Endothelial cell of umbilical vein (primary cell): Measurements from ENCODE around the gene SIGLEC7. TPM values are rescaled to one million over a fixed set of nuclear protein-coding genes. Genes with fewer than 3 reads are reported as not detected.

Source experiments
- BruUV-seq: library from RNA; stranded (reverse); fragments of 400-500 nt; replicated peaks from 2 replicates; lab custom pipeline; 2021; lab: Mats Ljungman, UMichigan
- CTCF ChIA-PET: fragments of 300-600, 350-600 bp; sonication (Branson Sonifier 250); formaldehyde crosslinking; loops from one replicate; lab custom pipeline; 2021; ENCODE audit warnings: antibody characterized with exemption, inconsistent platforms; lab: Charles Lee
- POLR2A ChIA-PET: fragments of 300-600, 350-600 bp; sonication (Branson Sonifier 250); formaldehyde crosslinking; loops from one replicate; lab custom pipeline; 2021; ENCODE audit warnings: antibody characterized with exemption, inconsistent platforms; lab: Charles Lee
- DNase-seq: peaks from one replicate; pipeline ENCODE4 v3.0.0-alpha.2; 2011; ENCODE audit warnings: low read depth, low spot score
- FAIRE-seq: peaks from 2 replicates; lab custom pipeline; 2011; peaks lifted over from hg19 to GRCh38; lab: Jason Lieb, UNC
- H2AFZ ChIP-seq: 2 replicates; pipeline ENCODE4 v1.6.0; 2012; ENCODE audit warnings: low read depth, low read length, control low read depth, inconsistent platforms
- H3K27ac ChIP-seq: 2 replicates; pipeline ENCODE4 v1.5.1; 2011; ENCODE audit warnings: low read depth, mild to moderate bottlenecking, control low read depth, low read length, moderate library complexity; ENCODE audit not compliant: insufficient read depth
- H3K27me3 ChIP-seq, 2 experiments: 2 replicates each; pipeline versions ENCODE4 v1.6.0 to v1.6.1; 2011; ENCODE audit warnings: low read length in 2 of 2, mixed read lengths in 1 of 2; ENCODE audit not compliant: control insufficient read depth in 2 of 2, insufficient read depth in 2 of 2
- H3K36me3 ChIP-seq, 2 experiments: 2 replicates in 1 of 2; 3 replicates in 1 of 2; pipeline ENCODE4 v1.5.1; 2011; ENCODE audit warnings: low read length in 2 of 2, mild to moderate bottlenecking in 1 of 2, moderate library complexity in 1 of 2; ENCODE audit not compliant: control insufficient read depth in 2 of 2, insufficient read depth in 2 of 2; ENCODE audit errors: extremely low read depth in 1 of 2
- H3K4me1 ChIP-seq: 3 replicates; pipeline ENCODE4 v1.5.1; 2011; ENCODE audit warnings: mild to moderate bottlenecking, low read length; ENCODE audit not compliant: control insufficient read depth, insufficient read depth; ENCODE audit errors: extremely low read depth
- H3K4me2 ChIP-seq: 2 replicates; pipeline ENCODE4 v1.6.1; 2011; ENCODE audit warnings: low read length, control low read depth, mixed read lengths; ENCODE audit not compliant: insufficient read depth
- H3K4me3 ChIP-seq, 3 experiments: fragments of 200-600 bp in 1 of 3; sonication (generic), shearing (Covaris generic) in 1 of 3; replicated peaks in 1 of 3; 2 replicates each; pipeline ENCODE4 v1.5.1; 2011 to 2016; ENCODE audit warnings: control low read depth in 3 of 3, low read length in 3 of 3, mild to moderate bottlenecking in 2 of 3, inconsistent platforms in 1 of 3, low read depth in 1 of 3, moderate library complexity in 1 of 3; ENCODE audit not compliant: insufficient read depth in 1 of 3
- H3K79me2 ChIP-seq: 2 replicates; pipeline ENCODE4 v1.6.0; 2012; ENCODE audit warnings: low read length, inconsistent platforms; ENCODE audit not compliant: control insufficient read depth, insufficient read depth
- H3K9ac ChIP-seq: replicated peaks from 2 replicates; pipeline ENCODE3; 2011; ENCODE audit warnings: low read length, control low read depth; ENCODE audit not compliant: insufficient read depth; ENCODE audit errors: extremely low read depth
- H3K9me1 ChIP-seq: replicated peaks from 3 replicates; pipeline ENCODE4 v1.6.0; 2011; ENCODE audit warnings: mild to moderate bottlenecking, low read length; ENCODE audit not compliant: control insufficient read depth, insufficient read depth; ENCODE audit errors: extremely low read depth
- H3K9me3 ChIP-seq: replicated peaks from 2 replicates; pipeline ENCODE4 v1.5.1; 2012; ENCODE audit warnings: low read length, inconsistent platforms; ENCODE audit not compliant: control insufficient read depth, insufficient read depth
- H4K20me1 ChIP-seq: replicated peaks from 2 replicates; pipeline ENCODE3; 2011; ENCODE audit warnings: mild to moderate bottlenecking, low read length; ENCODE audit not compliant: control insufficient read depth, insufficient read depth; ENCODE audit errors: extremely low read depth
- CTCF ChIP-seq, 2 donors: IDR thresholded peaks; 1 replicate in 1 of 2; 2 replicates in 1 of 2; pipeline ENCODE4 v1.5.1; 2011; ENCODE audit warnings: low read length in 2 of 2, mild to moderate bottlenecking in 2 of 2, moderate library complexity in 2 of 2, control low read depth in 1 of 2, inconsistent platforms in 1 of 2, low read depth in 1 of 2; ENCODE audit not compliant: insufficient read depth in 1 of 2; ENCODE audit errors: extremely low read depth in 1 of 2
- EZH2 ChIP-seq: IDR thresholded peaks from 2 replicates; pipeline ENCODE4 v1.6.1; 2012; ENCODE audit warnings: borderline replicate concordance, low read depth, mild to moderate bottlenecking, moderate library complexity, low read length, inconsistent platforms; ENCODE audit not compliant: severe bottlenecking
- FOS ChIP-seq: IDR thresholded peaks from 2 replicates; pipeline ENCODE4 v1.6.1; 2011; ENCODE audit warnings: mild to moderate bottlenecking, low read length, moderate library complexity, borderline replicate concordance; ENCODE audit not compliant: insufficient read depth
- GATA2 ChIP-seq: IDR thresholded peaks from 2 replicates; pipeline ENCODE4 v1.7.0; 2011; ENCODE audit warnings: low read depth, mild to moderate bottlenecking, moderate library complexity, mixed read lengths, low read length; ENCODE audit not compliant: insufficient read length, insufficient read depth
- JUN ChIP-seq: IDR thresholded peaks from 2 replicates; pipeline ENCODE4 v1.6.1; 2011; ENCODE audit warnings: borderline replicate concordance, low read depth; ENCODE audit not compliant: insufficient read length, insufficient read depth
- MAX ChIP-seq: IDR thresholded peaks from 2 replicates; pipeline ENCODE4 v1.6.1; 2011; ENCODE audit not compliant: insufficient read depth, insufficient read length
- MYC ChIP-seq: IDR thresholded peaks from one replicate; pipeline ENCODE4 v1.6.1; 2011; ENCODE audit warnings: mild to moderate bottlenecking, low read depth, low read length
- POLR2A ChIP-seq: IDR thresholded peaks from 2 replicates; pipeline ENCODE4 v1.6.1; 2012; ENCODE audit warnings: low read depth, mild to moderate bottlenecking, control low read depth, low read length
- POLR2AphosphoS5 ChIP-seq: IDR thresholded peaks from 2 replicates; pipeline ENCODE4 v1.6.1; 2012; ENCODE audit warnings: low read depth, mild to moderate bottlenecking, control low read depth, low read length, moderate library complexity; ENCODE audit not compliant: insufficient read depth
- dilution Hi-C: fragments of 300-500 bp; cut with MboI; formaldehyde crosslinking; loops from one replicate; pipeline ENCODE4 v1.15.0; 2019; ENCODE audit warnings: low sequenced_read_pairs; ENCODE audit not compliant: extremely low pct_ligation_motif_present
- intact Hi-C: fragments of 100-400 bp; cut with micrococcal nuclease; formaldehyde crosslinking; loops from one replicate; pipeline ENCODE4 v1.10.0; 2022
- polyA plus RNA-seq, 4 experiments: library from polyadenylated mRNA; depleted of rRNA in 3 of 4; stranded (reverse) in 3 of 4; unstranded in 1 of 4; fragments of >200 nt; gene quantifications; 2 replicates each; pipeline versions ENCODE4 v1.2.1 to v1.2.3, GENCODE V29; 2011 to 2012; ENCODE audit warnings: missing spikeins in 1 of 4
- total RNA-seq: library from RNA; stranded (reverse); gene quantifications from 2 replicates; pipeline ENCODE4 v1.2.3, GENCODE V29; 2021

Gene SIGLEC7
- total and polyA plus RNA-seq, 2 donors (not counting 3 experiments of a cell fraction or from before 2014, with no cell fraction given) = not detected

GRCh38 chr19:51195616-51196015 is 53.5 kb downstream of the SIGLEC7 start:
- Histone ChIP-seq H3K4me3 (no peak overlapping the region), H3K9me1 (no peaks in the 10 kb centered on the region), H3K9ac (no peak overlapping the region), H4K20me1 (no peaks in the 10 kb centered on the region), H3K27ac (no peak overlapping the region), H3K9me3 (no peaks in the 10 kb centered on the region), H2AFZ (no peak overlapping the region), H3K4me2 (no peak overlapping the region), H3K36me3 (no peaks in the 10 kb centered on the region), H3K27me3 (no peaks in the 10 kb centered on the region), H3K79me2 (no peaks in the 10 kb centered on the region), H3K4me1 (no peaks in the 10 kb centered on the region)
- intact Hi-C loops (no loop called here), dilution Hi-C loops (no loop called here)
- FAIRE-seq = no peak
- DNase-seq = no peak
- POLR2A ChIA-PET = no interaction called here
- TF ChIP-seq POLR2A (no peak), MYC (no peak), EZH2 (no peak), JUN (no peak), POLR2AphosphoS5 (no peak), GATA2 (no peak), FOS (no peak), MAX (no peak), CTCF (IDR thresholded peaks at IDR 0.05; ENCODE audit: extremely low read depth in 1 of 2, insufficient read depth in 1 of 2, low read depth in 1 of 2, low read length in 2 of 2) (no peak)
- CTCF ChIA-PET = no interaction called here
- no TSS peak for BruUV-seq
